ENCODE results near the gene LRP11. TPM values are rescaled to one million over a fixed set of nuclear protein-coding genes. Genes with fewer than 3 reads are reported as not detected.

Gene LRP11
- polyA plus RNA-seq, 1 donor from 2014 or later = 57.0 TPM

DNA sequence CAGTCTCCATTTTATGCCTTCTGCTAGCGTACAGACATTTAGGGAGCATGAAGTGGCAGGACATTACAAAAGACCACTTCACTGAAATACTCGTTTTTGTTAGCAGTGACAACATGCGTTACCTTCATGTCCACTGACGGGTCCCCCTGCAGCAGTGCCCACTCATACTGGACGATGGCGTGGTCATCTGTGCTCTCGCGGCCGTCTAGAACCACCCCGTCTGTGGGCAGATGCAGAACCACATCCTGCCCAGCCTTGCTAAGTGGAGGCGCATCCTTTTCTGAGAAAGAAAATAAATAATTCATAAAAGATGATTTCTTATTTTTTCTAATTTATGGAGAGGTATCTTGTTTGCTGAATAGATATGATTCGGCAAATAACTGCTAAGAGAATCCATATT lies 11.3 kb downstream of the LRP11 start:
- Histone ChIP-seq H3K79me2 (replicated peaks; ENCODE audit: insufficient read depth, low read length) (peaks cover 3% of the 10 kb centered on the region), H4K20me1 (ENCODE audit: insufficient read depth) (no peaks in the 10 kb centered on the region), H3K9me2 (ENCODE audit: insufficient read depth, low read length) (no peaks in the 10 kb centered on the region), H3K36me3 (ENCODE audit: insufficient read depth, low read length) (no peaks in the 10 kb centered on the region), H3K4me2 (ENCODE audit: low read length) (no peak overlapping the region), H3K27ac (ENCODE audit: low read length) (no peak overlapping the region), H3F3A (ENCODE audit: insufficient read depth, low read length, poor library complexity, severe bottlenecking) (no peaks in the 10 kb centered on the region), H3K4me3 (ENCODE audit: low read length) (no peak overlapping the region), H3K27me3 (ENCODE audit: insufficient read depth, low read depth, low read length) (no peaks in the 10 kb centered on the region), H3K9ac (ENCODE audit: low read length) (no peak overlapping the region), H2AFZ (ENCODE audit: low read depth, low read length) (no peak overlapping the region), H3K9me3 (ENCODE audit: low read length) (no peaks in the 10 kb centered on the region)
- TF ChIP-seq TAF1 (IDR thresholded peaks at IDR 0.05; ENCODE audit: low read depth) = no peak
- no peak for TF ChIP-seq RAD21 (conservative IDR thresholded peaks at IDR 0.05)
- TF ChIP-seq MXI1 (conservative IDR thresholded peaks at IDR 0.05; ENCODE audit: poor library complexity, severe bottlenecking) = no peak
- TF ChIP-seq, protein P1, sequence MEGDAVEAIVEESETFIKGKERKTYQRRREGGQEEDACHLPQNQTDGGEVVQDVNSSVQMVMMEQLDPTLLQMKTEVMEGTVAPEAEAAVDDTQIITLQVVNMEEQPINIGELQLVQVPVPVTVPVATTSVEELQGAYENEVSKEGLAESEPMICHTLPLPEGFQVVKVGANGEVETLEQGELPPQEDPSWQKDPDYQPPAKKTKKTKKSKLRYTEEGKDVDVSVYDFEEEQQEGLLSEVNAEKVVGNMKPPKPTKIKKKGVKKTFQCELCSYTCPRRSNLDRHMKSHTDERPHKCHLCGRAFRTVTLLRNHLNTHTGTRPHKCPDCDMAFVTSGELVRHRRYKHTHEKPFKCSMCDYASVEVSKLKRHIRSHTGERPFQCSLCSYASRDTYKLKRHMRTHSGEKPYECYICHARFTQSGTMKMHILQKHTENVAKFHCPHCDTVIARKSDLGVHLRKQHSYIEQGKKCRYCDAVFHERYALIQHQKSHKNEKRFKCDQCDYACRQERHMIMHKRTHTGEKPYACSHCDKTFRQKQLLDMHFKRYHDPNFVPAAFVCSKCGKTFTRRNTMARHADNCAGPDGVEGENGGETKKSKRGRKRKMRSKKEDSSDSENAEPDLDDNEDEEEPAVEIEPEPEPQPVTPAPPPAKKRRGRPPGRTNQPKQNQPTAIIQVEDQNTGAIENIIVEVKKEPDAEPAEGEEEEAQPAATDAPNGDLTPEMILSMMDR (IDR thresholded peaks at IDR 0.05; ENCODE audit: poor library complexity, severe bottlenecking) = no peak
- no peak for TF ChIP-seq POLR2AphosphoS5 (IDR thresholded peaks at IDR 0.05)
- no peak for TF ChIP-seq EP300 (conservative IDR thresholded peaks at IDR 0.05; ENCODE audit: poor library complexity, severe bottlenecking)
- TF ChIP-seq, protein P2, sequence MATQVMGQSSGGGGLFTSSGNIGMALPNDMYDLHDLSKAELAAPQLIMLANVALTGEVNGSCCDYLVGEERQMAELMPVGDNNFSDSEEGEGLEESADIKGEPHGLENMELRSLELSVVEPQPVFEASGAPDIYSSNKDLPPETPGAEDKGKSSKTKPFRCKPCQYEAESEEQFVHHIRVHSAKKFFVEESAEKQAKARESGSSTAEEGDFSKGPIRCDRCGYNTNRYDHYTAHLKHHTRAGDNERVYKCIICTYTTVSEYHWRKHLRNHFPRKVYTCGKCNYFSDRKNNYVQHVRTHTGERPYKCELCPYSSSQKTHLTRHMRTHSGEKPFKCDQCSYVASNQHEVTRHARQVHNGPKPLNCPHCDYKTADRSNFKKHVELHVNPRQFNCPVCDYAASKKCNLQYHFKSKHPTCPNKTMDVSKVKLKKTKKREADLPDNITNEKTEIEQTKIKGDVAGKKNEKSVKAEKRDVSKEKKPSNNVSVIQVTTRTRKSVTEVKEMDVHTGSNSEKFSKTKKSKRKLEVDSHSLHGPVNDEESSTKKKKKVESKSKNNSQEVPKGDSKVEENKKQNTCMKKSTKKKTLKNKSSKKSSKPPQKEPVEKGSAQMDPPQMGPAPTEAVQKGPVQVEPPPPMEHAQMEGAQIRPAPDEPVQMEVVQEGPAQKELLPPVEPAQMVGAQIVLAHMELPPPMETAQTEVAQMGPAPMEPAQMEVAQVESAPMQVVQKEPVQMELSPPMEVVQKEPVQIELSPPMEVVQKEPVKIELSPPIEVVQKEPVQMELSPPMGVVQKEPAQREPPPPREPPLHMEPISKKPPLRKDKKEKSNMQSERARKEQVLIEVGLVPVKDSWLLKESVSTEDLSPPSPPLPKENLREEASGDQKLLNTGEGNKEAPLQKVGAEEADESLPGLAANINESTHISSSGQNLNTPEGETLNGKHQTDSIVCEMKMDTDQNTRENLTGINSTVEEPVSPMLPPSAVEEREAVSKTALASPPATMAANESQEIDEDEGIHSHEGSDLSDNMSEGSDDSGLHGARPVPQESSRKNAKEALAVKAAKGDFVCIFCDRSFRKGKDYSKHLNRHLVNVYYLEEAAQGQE (IDR thresholded peaks at IDR 0.05; ENCODE audit: borderline replicate concordance) = no peak
- TF ChIP-seq SMC3 (conservative IDR thresholded peaks at IDR 0.05; ENCODE audit: poor library complexity) = no peak
- no peak for TF ChIP-seq EZH2 (IDR thresholded peaks at IDR 0.05; ENCODE audit: borderline replicate concordance, insufficient read depth, low read length, poor library complexity, severe bottlenecking)

DNA sequence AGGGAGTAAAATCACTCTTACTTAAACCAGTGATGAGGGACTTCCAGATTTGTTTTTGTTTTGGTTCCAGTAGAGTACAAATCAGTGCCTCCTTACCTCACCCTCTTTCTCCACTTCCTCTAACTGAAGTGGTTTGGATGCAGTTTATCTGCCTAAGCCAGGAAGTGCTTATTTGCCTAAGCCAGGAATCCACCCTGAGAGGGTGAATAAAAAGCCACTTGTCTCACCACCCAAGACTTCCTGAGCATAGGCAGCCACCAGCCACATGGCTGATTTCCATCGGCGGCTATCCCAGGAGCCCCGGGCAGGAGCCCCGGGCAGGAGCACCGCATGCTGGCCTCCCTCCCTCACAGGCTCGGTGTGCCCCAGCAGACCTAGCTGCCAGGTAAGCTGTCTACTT lies 12.0 kb downstream of the LRP11 start:
- Histone ChIP-seq H3K9me2 (ENCODE audit: insufficient read depth, low read length) (no peaks in the 10 kb centered on the region), H3K4me2 (ENCODE audit: low read length) (no peak overlapping the region), H2AFZ (ENCODE audit: low read depth, low read length) (no peak overlapping the region), H3K27ac (ENCODE audit: low read length) (no peak overlapping the region), H3K9me3 (ENCODE audit: low read length) (no peaks in the 10 kb centered on the region), H3K36me3 (ENCODE audit: insufficient read depth, low read length) (no peaks in the 10 kb centered on the region), H3K79me2 (replicated peaks; ENCODE audit: insufficient read depth, low read length) (peaks cover 3% of the 10 kb centered on the region), H3K9ac (ENCODE audit: low read length) (no peak overlapping the region), H4K20me1 (ENCODE audit: insufficient read depth) (no peaks in the 10 kb centered on the region), H3K4me3 (ENCODE audit: low read length) (no peak overlapping the region), H3K27me3 (ENCODE audit: insufficient read depth, low read depth, low read length) (no peaks in the 10 kb centered on the region), H3F3A (ENCODE audit: insufficient read depth, low read length, poor library complexity, severe bottlenecking) (no peaks in the 10 kb centered on the region)
- TF ChIP-seq SMC3 (conservative IDR thresholded peaks at IDR 0.05; ENCODE audit: poor library complexity) (no peak), MXI1 (conservative IDR thresholded peaks at IDR 0.05; ENCODE audit: poor library complexity, severe bottlenecking) (no peak), EP300 (conservative IDR thresholded peaks at IDR 0.05; ENCODE audit: poor library complexity, severe bottlenecking) (no peak), EZH2 (IDR thresholded peaks at IDR 0.05; ENCODE audit: borderline replicate concordance, insufficient read depth, low read length, poor library complexity, severe bottlenecking) (no peak), POLR2AphosphoS5 (IDR thresholded peaks at IDR 0.05) (no peak), RAD21 (conservative IDR thresholded peaks at IDR 0.05) (no peak), TAF1 (IDR thresholded peaks at IDR 0.05; ENCODE audit: low read depth) (no peak)
- TF ChIP-seq, protein P1 (IDR thresholded peaks at IDR 0.05; ENCODE audit: poor library complexity, severe bottlenecking) = no peak
- TF ChIP-seq, protein P2 (IDR thresholded peaks at IDR 0.05; ENCODE audit: borderline replicate concordance) = no peak

All from neural cell (in vitro differentiated cells).